ENCODE results near the gene MAML2. TPM values are rescaled to one million over a fixed set of nuclear protein-coding genes. Genes with fewer than 3 reads are reported as not detected.

The MAML2 gene
- total and polyA plus RNA-seq, 8 donors: 2.4 to 11.8 (median 4.1) TPM

DNA sequence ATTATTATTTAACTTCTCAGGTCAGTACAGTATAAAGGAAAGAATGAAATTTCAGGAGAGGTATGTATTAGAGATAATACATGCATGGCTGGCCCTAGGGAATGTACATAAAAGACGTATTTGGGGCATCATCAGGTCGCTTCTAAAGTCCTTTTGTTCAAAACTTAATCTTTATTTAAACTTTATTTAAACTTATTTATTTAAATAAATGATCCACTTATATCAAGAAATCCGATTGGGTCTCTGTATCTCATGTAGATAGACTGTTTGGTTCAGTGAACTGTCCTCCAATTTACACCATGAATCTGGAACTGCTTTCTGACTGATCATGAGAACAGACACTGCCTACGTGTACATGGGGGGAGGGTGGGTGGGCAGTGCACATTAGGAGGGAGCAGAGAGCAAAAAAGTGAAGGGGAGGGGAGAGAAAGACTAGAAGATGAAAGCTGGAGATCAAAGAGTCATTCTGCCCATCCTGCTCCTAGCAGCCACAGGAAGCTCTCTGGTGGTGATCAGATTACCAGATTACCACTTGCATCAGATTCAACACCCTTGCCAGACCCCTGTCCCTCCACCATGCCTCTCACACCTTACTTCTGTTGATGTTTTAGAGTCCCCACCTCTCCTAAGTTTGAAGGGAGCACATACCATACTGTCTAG is 327.0 kb downstream of the MAML2 start:
- ATAC-seq: no peak
- Histone ChIP-seq H3K27ac (no peak overlapping the region), H3K36me3 (no peaks in the 10 kb centered on the region), H3K4me3 (no peak overlapping the region), H3K27me3 (no peaks in the 10 kb centered on the region), H3K9me3 (no peaks in the 10 kb centered on the region), H3K4me1 (peaks cover 0 to 8% (median 7%) of the 10 kb centered on the region in 3 donors)
- TF ChIP-seq, protein P1, sequence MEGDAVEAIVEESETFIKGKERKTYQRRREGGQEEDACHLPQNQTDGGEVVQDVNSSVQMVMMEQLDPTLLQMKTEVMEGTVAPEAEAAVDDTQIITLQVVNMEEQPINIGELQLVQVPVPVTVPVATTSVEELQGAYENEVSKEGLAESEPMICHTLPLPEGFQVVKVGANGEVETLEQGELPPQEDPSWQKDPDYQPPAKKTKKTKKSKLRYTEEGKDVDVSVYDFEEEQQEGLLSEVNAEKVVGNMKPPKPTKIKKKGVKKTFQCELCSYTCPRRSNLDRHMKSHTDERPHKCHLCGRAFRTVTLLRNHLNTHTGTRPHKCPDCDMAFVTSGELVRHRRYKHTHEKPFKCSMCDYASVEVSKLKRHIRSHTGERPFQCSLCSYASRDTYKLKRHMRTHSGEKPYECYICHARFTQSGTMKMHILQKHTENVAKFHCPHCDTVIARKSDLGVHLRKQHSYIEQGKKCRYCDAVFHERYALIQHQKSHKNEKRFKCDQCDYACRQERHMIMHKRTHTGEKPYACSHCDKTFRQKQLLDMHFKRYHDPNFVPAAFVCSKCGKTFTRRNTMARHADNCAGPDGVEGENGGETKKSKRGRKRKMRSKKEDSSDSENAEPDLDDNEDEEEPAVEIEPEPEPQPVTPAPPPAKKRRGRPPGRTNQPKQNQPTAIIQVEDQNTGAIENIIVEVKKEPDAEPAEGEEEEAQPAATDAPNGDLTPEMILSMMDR (IDR thresholded peaks at IDR 0.05): no peak
- 45 to 62% methylated on average over 4 of the region's 4 CpGs for WGBS, 2 donors
- no peak for DNase-seq
- no peak for FAIRE-seq
- intact Hi-C loops (cut with DNase I): no loop called here

DNA sequence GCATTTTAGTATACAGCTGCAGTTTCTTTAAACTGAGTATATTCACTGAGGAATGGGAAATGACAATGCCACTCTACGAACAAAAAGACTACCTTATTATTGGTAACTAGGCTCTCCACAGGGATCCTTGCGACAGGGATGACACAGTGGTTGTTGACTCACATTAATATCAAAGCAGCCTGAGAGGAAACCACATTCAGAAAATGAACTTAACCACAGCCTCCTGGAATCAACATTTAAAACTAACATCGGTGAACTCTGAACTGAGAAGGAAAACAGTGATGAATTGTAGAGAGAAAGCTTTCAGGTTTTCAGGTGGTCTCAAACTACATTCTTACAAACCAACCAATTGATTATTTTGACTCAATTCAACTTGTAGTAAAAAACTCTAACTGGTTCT is 328.8 kb downstream of the MAML2 start:
- intact Hi-C loops (cut with DNase I): no loop called here
- no peaks in the 10 kb centered on the region for H3K27me3 ChIP-seq
- H3K27ac ChIP-seq: no peak overlapping the region
- H3K4me1 ChIP-seq: peaks cover 0 to 8% (median 7%) of the 10 kb centered on the region in 3 donors
- H3K4me3 ChIP-seq: no peak overlapping the region
- no peaks in the 10 kb centered on the region for H3K36me3 ChIP-seq
- ATAC-seq: peak in 2 of 4 donors; percentile 32 to 49
- TF ChIP-seq, protein P1 (IDR thresholded peaks at IDR 0.05): no peak
- 43 to 46% methylated on average over 3 of the region's 3 CpGs for WGBS, 2 donors
- no peak for FAIRE-seq
- no peak for DNase-seq
- no peaks in the 10 kb centered on the region for H3K9me3 ChIP-seq

GRCh38 chr11:96013461-96014213 is 329.4 kb downstream of the MAML2 start:
- no peaks in the 10 kb centered on the region for H3K27me3 ChIP-seq
- ATAC-seq (no peak), DNase-seq (peak in 1 of 6 donors; percentile 48), FAIRE-seq (no peak)
- TF ChIP-seq, protein P1 (IDR thresholded peaks at IDR 0.05): no peak
- intact Hi-C loops (cut with DNase I): no loop called here
- 63 to 80% methylated on average over 17 of the region's 17 CpGs for WGBS, 2 donors
- no peaks in the 10 kb centered on the region for H3K36me3 ChIP-seq
- peak overlapping the region in 1 of 4 donors; percentile 67 for H3K27ac ChIP-seq
- no peaks in the 10 kb centered on the region for H3K9me3 ChIP-seq
- peaks cover 0 to 8% (median 7%) of the 10 kb centered on the region in 3 donors for H3K4me1 ChIP-seq
- H3K4me3 ChIP-seq: no peak overlapping the region

GRCh38 chr11:96012086-96012824 is 330.7 kb downstream of the MAML2 start:
- FAIRE-seq (peak; percentile 93), DNase-seq (peak in 2 of 6 donors; percentile 4 to 21), ATAC-seq (peak; percentile 56 to 91 (median 88))
- Histone ChIP-seq H3K36me3 (no peaks in the 10 kb centered on the region), H3K4me1 (peaks cover 0 to 8% (median 7%) of the 10 kb centered on the region in 3 donors), H3K9me3 (no peaks in the 10 kb centered on the region), H3K27ac (peak overlapping the region in 2 of 4 donors; percentile 33 to 67), H3K4me3 (no peak overlapping the region), H3K27me3 (no peaks in the 10 kb centered on the region)
- intact Hi-C loops (cut with DNase I): no loop called here
- TF ChIP-seq, protein P1 (IDR thresholded peaks at IDR 0.05): peak in 2 of 4 donors; percentile 7 to 9
- 13 to 16% methylated on average over 8 of the region's 8 CpGs for WGBS, 2 donors

Data from pancreas (tissue), 10 donors.